ENCODE results near the gene SND1.

GRCh38 chr7:127759945-127760421 is 108.0 kb downstream of the SND1 start:
- no peak for TF ChIP-seq POLR2A (IDR thresholded peaks at IDR 0.05)
- TF ChIP-seq, protein P1, sequence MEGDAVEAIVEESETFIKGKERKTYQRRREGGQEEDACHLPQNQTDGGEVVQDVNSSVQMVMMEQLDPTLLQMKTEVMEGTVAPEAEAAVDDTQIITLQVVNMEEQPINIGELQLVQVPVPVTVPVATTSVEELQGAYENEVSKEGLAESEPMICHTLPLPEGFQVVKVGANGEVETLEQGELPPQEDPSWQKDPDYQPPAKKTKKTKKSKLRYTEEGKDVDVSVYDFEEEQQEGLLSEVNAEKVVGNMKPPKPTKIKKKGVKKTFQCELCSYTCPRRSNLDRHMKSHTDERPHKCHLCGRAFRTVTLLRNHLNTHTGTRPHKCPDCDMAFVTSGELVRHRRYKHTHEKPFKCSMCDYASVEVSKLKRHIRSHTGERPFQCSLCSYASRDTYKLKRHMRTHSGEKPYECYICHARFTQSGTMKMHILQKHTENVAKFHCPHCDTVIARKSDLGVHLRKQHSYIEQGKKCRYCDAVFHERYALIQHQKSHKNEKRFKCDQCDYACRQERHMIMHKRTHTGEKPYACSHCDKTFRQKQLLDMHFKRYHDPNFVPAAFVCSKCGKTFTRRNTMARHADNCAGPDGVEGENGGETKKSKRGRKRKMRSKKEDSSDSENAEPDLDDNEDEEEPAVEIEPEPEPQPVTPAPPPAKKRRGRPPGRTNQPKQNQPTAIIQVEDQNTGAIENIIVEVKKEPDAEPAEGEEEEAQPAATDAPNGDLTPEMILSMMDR (IDR thresholded peaks at IDR 0.05): no peak
